ENCODE data around the gene ZBTB34.

- no peak for TF ChIP-seq CTCF (IDR thresholded peaks at IDR 0.05; ENCODE audit: poor library complexity, severe bottlenecking)
- TF ChIP-seq TAF1 (IDR thresholded peaks at IDR 0.05; ENCODE audit: low read depth): no peak
Measured at GRCh38 chr9:126836216-126836615, 24.2 kb upstream of the ZBTB34 start.
